Measurements from ENCODE around the gene ZNF423. TPM values are rescaled to one million over a fixed set of nuclear protein-coding genes. Genes with fewer than 3 reads are reported as not detected.

The ZNF423 gene
- polyA plus RNA-seq, 1 donor from 2014 or later, result 4.5 TPM

DNA sequence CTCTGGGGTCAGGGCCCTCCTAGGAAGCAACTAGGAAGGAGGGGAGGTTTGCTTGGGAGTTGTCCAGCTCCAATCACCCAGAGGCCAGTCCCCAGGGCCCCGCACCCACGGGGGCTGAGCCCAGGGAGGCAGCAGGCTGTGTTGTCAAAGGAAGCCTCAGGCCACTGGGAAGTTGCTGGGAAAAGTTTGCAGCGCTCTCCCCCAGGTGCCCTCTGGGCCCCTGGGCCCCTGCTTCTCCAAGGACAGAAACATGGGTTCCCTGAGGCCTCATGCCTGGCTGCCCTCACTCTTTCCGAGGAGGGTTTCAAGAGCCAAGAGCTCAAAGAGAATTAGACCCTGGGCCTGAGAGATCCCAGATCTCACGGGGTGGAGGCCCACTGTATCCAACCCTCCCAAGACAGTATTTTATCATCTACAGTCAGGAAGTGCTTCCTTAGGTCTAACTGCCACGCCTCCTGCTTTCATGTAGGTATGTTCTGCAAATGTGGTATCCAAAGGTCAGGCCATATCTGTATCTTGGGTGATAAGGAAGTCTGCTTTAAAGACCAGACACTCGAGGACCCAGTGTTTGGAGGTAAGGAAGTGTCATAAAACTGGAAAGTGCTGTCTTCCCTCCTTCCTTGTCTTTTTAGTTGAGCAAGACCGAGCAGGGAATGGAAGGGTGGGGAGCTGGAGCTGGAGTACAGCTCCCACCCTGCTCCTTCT lies 44.2 kb upstream of the ZNF423 start:
- no peak for TF ChIP-seq TAF1 (IDR thresholded peaks at IDR 0.05; ENCODE audit: low read depth)
- no peak for TF ChIP-seq SMC3 (conservative IDR thresholded peaks at IDR 0.05; ENCODE audit: poor library complexity)
- TF ChIP-seq, protein P1, sequence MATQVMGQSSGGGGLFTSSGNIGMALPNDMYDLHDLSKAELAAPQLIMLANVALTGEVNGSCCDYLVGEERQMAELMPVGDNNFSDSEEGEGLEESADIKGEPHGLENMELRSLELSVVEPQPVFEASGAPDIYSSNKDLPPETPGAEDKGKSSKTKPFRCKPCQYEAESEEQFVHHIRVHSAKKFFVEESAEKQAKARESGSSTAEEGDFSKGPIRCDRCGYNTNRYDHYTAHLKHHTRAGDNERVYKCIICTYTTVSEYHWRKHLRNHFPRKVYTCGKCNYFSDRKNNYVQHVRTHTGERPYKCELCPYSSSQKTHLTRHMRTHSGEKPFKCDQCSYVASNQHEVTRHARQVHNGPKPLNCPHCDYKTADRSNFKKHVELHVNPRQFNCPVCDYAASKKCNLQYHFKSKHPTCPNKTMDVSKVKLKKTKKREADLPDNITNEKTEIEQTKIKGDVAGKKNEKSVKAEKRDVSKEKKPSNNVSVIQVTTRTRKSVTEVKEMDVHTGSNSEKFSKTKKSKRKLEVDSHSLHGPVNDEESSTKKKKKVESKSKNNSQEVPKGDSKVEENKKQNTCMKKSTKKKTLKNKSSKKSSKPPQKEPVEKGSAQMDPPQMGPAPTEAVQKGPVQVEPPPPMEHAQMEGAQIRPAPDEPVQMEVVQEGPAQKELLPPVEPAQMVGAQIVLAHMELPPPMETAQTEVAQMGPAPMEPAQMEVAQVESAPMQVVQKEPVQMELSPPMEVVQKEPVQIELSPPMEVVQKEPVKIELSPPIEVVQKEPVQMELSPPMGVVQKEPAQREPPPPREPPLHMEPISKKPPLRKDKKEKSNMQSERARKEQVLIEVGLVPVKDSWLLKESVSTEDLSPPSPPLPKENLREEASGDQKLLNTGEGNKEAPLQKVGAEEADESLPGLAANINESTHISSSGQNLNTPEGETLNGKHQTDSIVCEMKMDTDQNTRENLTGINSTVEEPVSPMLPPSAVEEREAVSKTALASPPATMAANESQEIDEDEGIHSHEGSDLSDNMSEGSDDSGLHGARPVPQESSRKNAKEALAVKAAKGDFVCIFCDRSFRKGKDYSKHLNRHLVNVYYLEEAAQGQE (IDR thresholded peaks at IDR 0.05; ENCODE audit: borderline replicate concordance), result no peak
- TF ChIP-seq, protein P2, sequence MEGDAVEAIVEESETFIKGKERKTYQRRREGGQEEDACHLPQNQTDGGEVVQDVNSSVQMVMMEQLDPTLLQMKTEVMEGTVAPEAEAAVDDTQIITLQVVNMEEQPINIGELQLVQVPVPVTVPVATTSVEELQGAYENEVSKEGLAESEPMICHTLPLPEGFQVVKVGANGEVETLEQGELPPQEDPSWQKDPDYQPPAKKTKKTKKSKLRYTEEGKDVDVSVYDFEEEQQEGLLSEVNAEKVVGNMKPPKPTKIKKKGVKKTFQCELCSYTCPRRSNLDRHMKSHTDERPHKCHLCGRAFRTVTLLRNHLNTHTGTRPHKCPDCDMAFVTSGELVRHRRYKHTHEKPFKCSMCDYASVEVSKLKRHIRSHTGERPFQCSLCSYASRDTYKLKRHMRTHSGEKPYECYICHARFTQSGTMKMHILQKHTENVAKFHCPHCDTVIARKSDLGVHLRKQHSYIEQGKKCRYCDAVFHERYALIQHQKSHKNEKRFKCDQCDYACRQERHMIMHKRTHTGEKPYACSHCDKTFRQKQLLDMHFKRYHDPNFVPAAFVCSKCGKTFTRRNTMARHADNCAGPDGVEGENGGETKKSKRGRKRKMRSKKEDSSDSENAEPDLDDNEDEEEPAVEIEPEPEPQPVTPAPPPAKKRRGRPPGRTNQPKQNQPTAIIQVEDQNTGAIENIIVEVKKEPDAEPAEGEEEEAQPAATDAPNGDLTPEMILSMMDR (IDR thresholded peaks at IDR 0.05; ENCODE audit: poor library complexity, severe bottlenecking), result no peak
- TF ChIP-seq RAD21 (conservative IDR thresholded peaks at IDR 0.05), result no peak
- TF ChIP-seq EP300 (conservative IDR thresholded peaks at IDR 0.05; ENCODE audit: poor library complexity, severe bottlenecking), result no peak
- no peak for TF ChIP-seq MXI1 (conservative IDR thresholded peaks at IDR 0.05; ENCODE audit: poor library complexity, severe bottlenecking)
- no peak for TF ChIP-seq EZH2 (IDR thresholded peaks at IDR 0.05; ENCODE audit: borderline replicate concordance, insufficient read depth, low read length, poor library complexity, severe bottlenecking)
- no peak for TF ChIP-seq POLR2AphosphoS5 (IDR thresholded peaks at IDR 0.05)
- Histone ChIP-seq H3K4me2 (ENCODE audit: low read length) (no peak overlapping the region), H2AFZ (ENCODE audit: low read depth, low read length) (no peak overlapping the region)

DNA sequence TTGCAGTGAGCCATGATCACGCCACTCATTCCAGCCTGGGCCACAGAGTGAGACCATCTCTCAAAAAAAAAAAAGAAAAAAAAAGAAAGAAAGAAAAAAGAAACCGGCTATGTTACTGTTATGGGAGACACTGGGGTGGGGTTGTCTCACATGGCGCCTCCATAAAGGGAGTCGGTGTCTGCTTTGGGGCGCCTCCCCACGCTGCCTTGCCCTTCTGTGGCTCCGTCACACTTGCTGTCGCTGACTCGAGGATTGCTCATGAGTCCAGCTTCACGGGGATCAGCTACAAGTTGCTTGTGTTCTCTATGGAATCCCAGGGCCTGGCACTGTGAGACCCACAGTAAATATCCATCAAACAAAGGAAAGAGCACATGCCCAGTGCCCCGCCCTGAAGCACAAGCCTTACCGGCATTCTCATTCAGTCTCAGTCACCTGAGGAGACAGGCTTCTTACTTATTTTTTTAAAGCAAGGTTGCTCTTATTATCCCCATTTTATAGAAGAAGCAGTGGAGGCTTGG lies 40.6 kb upstream of the ZNF423 start:
- no peak overlapping the region for H3K4me3 ChIP-seq (ENCODE audit: low read length)
- no peaks in the 10 kb centered on the region for H3K27me3 ChIP-seq (ENCODE audit: insufficient read depth, low read depth, low read length)
- no peaks in the 10 kb centered on the region for H3K36me3 ChIP-seq (ENCODE audit: insufficient read depth, low read length)
- no peak overlapping the region for H3K4me2 ChIP-seq (ENCODE audit: low read length)
- no peaks in the 10 kb centered on the region for H3K79me2 ChIP-seq (replicated peaks; ENCODE audit: insufficient read depth, low read length)
- no peak overlapping the region for H3K27ac ChIP-seq (ENCODE audit: low read length)
- TF ChIP-seq TAF1 (IDR thresholded peaks at IDR 0.05; ENCODE audit: low read depth) (no peak), MXI1 (conservative IDR thresholded peaks at IDR 0.05; ENCODE audit: poor library complexity, severe bottlenecking) (no peak), EZH2 (IDR thresholded peaks at IDR 0.05; ENCODE audit: borderline replicate concordance, insufficient read depth, low read length, poor library complexity, severe bottlenecking) (no peak), EP300 (conservative IDR thresholded peaks at IDR 0.05; ENCODE audit: poor library complexity, severe bottlenecking) (no peak), POLR2AphosphoS5 (IDR thresholded peaks at IDR 0.05) (no peak), SMC3 (conservative IDR thresholded peaks at IDR 0.05; ENCODE audit: poor library complexity) (no peak), RAD21 (conservative IDR thresholded peaks at IDR 0.05) (no peak)
- TF ChIP-seq, protein P1 (IDR thresholded peaks at IDR 0.05; ENCODE audit: borderline replicate concordance), result no peak
- TF ChIP-seq, protein P2 (IDR thresholded peaks at IDR 0.05; ENCODE audit: poor library complexity, severe bottlenecking), result no peak
- H3K9me3 ChIP-seq (ENCODE audit: low read length), result no peaks in the 10 kb centered on the region
- H4K20me1 ChIP-seq (ENCODE audit: insufficient read depth), result no peaks in the 10 kb centered on the region
- H2AFZ ChIP-seq (ENCODE audit: low read depth, low read length), result no peak overlapping the region
- H3F3A ChIP-seq (ENCODE audit: insufficient read depth, low read length, poor library complexity, severe bottlenecking), result no peaks in the 10 kb centered on the region
- H3K9ac ChIP-seq (ENCODE audit: low read length), result no peak overlapping the region
- H3K9me2 ChIP-seq (ENCODE audit: insufficient read depth, low read length), result no peaks in the 10 kb centered on the region

More for the DNA sequence above, 44.2 kb upstream of the ZNF423 start:
- Histone ChIP-seq H4K20me1 (ENCODE audit: insufficient read depth) (no peaks in the 10 kb centered on the region), H3K27me3 (ENCODE audit: insufficient read depth, low read depth, low read length) (no peaks in the 10 kb centered on the region), H3K27ac (ENCODE audit: low read length) (no peak overlapping the region), H3K9ac (ENCODE audit: low read length) (no peak overlapping the region), H3K4me3 (ENCODE audit: low read length) (no peak overlapping the region), H3F3A (ENCODE audit: insufficient read depth, low read length, poor library complexity, severe bottlenecking) (no peaks in the 10 kb centered on the region), H3K9me2 (ENCODE audit: insufficient read depth, low read length) (no peaks in the 10 kb centered on the region), H3K9me3 (ENCODE audit: low read length) (no peaks in the 10 kb centered on the region), H3K36me3 (ENCODE audit: insufficient read depth, low read length) (no peaks in the 10 kb centered on the region), H3K79me2 (replicated peaks; ENCODE audit: insufficient read depth, low read length) (no peaks in the 10 kb centered on the region)
